HG03469 (cell line): ENCODE results near the gene ZEB2.
A peak's percentile ranks its signal among the peaks of the same experiment; 100 is the strongest.

Source experiments
- ATAC-seq: cut with Tn5 transposase; IDR thresholded peaks from one replicate; pipeline ENCODE4 v1.9.1; 2021; ENCODE audit warnings: mild to moderate bottlenecking, moderate library complexity, moderate number of reproducible peaks; ENCODE audit not compliant: unreplicated experiment

Gene ZEB2

DNA sequence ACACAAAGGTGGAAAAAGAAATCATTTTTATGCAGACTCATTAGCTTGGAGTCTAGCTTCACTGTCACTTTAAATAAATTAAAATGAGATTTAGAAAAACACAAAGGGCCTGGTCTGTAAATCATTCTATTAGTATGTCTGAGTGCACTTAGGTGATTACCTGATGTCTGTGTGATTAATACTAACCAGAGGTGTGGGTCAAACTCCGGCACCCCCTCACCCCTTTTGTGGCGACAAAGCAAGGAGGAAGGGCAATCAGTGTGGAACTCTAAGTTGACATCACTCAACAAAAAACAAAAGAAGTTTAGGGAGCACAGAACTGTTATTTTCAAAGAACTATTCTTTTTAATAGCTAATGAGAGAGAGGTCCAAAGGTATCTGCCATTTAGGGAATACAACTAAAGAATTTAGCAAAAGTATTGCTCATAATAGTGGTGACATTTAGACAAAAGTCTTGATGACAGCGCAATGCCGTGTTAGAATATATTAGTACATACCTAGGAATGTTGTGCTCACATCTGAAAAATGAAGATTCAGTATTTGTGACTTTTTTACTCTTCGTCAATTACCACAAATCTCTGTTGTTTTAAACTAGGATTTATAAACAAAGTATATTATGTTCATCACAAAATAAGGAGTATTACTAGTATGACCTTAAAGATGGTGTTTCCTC is 66.3 kb downstream of the ZEB2 start:
- no peak for ATAC-seq

DNA sequence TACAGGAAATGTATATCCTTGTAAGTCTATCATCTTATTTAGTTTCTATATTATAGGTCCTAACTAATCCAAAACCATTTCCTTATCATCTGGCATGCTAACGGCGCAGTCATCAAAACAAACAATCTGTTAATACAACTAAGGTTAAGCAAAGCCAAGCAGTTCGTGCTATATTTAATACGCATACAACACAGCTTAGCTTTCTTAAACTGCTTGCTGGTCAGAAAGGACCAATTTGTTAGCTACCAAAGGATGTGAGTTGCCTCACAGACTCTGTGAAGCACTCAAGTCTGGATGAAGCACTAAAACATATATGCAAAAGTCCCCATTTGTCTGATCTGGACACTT is 67.0 kb downstream of the ZEB2 start:
- no peak for ATAC-seq

DNA sequence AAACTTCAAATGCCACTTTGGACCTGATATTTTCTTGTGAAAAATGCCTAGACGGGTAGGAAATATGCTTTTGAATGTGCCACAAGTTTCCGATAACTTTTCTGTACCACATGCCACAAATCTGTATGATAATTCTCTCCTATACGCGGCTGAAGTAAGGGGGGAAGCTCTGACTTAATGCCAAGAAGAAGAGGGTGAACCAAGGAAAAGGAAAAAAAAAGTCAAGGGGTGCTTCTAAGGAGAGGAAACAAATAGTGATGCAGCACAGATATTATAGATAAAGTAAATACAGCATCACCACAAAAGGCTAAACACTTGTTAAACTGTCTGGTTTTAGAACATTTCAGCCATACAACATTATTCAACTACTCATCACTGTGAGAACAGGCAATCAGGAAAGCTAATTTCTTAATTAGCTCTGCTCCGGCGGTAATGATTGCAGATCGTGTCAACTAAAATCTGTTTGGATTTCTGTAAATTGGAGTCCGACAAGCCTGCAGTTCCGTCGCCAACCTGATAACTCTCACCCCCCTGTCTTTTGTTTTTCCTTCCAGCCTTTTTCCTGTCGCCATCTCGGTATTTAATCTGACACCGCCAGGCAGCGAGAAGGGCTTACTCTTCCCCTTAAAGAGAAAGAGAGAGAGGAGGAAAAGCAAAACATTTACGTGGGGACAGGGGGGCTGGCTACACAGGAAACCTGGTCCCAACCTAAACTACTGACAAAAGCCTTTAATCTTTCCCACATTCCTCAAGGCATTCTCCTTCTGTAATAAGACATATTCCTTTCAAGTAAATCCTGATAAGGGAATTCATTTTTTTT is 67.5 kb downstream of the ZEB2 start:
- ATAC-seq, result no peak

DNA sequence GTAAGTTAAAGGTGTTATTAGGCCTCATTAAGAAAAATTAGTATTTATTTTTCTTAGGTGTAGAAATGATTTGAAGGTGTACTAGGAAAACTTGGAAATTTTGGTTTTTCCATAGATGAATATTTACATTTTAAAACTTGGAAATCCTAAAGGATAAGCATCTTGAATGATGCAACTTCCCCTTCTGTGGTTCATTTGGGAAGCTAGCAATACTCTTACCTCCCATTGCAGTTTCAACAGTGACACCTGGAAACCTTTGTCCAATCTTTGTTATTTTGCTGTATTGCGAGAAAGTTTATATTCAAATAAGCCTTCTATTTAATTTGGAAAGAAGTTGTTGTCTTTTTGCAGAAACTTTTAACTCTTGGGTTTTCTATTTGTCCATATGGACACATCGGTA is 68.5 kb downstream of the ZEB2 start:
- no peak for ATAC-seq

DNA sequence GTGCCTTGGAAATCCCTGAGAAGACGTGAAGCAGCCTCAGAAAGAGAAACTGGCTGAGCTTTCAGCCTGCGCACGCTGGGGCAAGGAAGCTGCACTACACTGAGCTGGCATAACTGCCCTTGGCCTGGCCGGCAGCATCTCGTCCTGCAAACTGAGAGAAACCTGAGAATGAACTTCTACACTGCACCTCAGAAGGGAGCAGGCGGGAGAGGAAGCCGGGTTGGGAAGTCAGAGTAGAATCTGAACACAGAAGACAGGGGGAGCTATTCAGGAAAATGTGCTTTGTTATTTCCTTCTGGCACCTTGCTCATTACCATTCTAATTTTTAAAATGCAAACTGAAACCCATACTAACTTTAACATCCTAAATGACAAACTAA is 70.9 kb downstream of the ZEB2 start:
- no peak for ATAC-seq

DNA sequence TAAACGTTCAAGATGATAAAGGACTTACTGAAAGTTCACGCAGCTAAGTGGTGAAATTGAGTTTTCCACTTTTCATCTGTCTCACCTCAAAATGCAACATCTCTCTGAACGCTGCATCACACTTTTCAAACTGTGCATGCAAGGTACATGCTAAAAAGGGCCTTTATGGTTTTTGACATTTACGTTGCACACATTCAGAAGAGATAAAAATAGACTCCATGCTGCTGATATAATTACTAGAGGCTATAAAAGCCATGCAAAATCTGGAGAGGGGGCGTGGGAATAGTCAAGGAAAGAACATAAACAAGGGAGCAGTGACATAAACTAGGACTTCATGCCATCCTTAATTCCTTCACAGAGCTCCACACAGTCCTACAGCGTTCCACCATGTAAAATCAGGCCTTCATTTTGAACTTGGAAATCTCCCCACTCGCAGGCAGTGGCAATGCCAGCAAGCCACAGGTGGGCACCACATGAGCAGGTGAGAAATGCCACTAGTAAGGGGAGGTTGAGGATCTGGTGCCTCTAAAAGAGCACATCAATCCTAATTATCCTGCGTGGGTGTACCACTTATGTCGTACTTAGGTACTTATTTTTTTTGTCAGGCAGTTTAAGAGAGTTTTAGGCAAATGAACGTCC is 71.4 kb downstream of the ZEB2 start:
- no peak for ATAC-seq

DNA sequence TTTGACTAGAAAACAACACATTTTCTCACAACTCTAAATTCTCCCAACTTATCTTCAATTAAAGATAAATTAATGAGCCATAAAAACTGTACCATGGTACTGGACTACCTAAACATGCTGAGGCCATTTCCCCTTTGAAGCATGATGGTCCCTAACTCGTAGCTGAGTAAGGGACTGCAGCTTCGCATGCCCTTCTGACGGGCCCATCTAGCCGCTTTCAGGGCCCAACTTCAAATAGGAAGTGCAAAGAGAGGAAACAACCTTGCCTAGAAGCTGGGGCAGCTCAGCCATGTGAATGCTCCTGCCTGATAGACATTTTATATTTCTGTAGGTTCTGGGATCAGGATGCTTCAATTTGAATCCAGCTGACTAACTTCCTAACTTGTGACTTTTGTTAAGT is 72.4 kb downstream of the ZEB2 start:
- no peak for ATAC-seq

DNA sequence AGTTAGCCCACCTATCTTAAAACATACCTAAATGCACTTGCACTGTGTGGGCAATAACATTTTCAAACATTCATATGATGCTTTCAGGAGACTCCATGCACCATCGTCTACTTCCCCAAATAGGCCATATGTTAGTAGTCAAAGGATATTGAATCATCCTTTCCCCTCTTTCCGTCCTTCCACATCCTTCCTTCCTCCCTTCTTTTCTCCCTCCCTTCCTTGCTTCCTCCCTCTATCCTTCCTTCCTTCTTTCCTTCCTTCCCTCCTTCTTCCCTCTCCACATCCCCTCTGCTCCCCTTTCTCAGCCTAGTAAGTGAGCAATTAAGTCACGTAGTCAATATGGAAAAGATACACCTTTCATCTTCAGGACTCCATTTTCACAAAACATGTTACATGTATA is 73.8 kb downstream of the ZEB2 start:
- ATAC-seq, result no peak

DNA sequence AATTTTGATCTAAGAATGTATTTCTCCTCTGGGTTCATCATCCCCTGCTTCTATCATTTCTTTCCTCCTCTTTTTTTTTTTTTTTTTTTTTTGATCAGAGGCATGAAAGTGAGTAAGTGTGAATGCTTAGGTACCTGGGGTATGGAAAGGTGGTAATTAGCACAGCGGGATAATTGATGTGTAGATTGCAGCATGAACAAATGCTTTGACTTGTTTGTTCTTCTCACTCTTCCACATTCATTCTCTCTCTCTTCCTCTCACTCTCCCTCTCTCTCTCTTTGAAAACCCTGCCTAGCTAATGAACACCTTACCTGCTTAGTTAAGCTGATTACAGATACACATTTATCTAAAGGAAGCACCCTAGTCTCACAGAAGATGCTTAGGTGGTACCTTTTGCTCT is 74.7 kb downstream of the ZEB2 start:
- ATAC-seq, result no peak

DNA sequence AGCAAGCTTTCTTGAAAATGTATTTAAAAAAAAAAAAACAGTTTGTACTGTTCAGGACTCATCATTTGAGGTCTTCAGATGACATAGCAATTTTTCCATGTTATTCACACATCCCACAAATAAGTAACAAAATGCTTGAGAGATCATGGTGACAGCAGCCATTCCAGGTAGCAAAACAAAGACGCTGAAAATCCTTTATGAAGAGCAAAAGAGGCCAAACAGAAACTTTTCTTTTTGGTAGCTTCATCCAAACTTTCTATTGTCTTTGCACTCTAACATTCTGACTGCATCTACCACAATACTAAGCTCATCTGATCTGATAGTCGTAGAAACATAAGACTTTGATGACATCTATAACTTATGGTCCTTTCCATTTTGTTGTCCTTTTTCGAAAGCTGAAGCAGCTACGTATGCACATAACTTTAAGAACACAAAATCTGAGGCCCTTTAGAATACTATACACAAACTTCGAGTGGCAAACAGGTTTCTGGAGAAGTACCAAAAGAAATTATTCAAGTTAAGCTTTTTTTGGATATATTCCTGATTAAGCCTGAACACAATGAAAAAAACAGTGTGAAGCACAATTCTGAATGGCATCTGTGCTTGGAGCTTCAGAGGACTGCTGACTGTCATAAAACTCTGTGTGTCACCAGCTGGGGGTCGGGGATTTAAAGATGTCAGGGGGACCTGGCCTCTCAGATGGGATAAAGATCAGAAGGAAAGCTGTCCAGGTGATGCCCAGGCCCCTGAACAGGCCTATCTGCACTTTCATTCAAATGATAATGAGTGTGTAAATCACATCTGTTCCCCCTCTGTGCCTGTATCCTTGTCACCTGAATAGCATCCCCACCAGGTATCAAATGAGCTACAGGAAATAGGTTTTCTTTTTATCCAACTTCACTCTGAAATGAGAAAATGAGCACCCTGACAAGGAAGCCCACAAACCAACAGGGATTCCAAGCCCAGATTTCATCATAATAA is 75.8 kb downstream of the ZEB2 start:
- no peak for ATAC-seq

DNA sequence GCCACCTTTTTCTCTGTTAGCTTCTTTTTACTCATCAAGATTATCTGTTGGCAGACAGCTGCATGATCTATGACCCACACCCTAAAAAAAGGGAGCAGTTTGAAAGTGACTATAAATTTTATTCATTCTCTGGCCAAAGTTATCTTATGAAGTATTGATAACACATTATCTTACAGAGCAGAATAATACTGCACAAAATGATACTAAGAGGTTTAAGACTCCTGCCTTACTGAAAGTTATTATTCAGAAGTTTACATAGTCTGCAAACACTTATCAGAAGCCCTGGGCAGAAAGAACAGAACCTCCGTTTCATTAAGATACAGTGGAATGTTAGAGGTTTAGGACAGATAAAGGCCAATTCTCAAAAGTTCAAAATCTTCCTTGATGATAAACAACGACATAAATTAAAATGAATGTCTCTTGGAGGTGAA is 78.2 kb downstream of the ZEB2 start:
- ATAC-seq, result no peak

DNA sequence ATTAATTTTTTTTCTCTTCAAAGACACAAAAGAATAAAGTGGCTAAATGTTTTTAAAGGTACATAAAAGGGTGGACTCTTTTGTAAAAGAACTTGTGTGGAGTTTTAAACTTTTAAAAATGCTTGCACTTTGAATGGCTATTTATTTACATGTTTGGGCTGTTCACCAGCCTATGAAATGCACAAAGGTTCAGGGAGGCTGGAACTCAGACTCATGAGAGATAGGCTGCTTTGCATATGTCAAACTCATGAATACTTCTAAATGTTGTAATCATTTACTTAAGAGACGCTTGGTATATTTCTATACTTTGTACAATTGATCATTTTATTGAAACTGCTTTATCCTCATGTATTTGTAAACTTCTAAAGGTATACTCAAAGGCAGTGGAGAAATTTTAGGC is 79.9 kb downstream of the ZEB2 start:
- ATAC-seq, result no peak

DNA sequence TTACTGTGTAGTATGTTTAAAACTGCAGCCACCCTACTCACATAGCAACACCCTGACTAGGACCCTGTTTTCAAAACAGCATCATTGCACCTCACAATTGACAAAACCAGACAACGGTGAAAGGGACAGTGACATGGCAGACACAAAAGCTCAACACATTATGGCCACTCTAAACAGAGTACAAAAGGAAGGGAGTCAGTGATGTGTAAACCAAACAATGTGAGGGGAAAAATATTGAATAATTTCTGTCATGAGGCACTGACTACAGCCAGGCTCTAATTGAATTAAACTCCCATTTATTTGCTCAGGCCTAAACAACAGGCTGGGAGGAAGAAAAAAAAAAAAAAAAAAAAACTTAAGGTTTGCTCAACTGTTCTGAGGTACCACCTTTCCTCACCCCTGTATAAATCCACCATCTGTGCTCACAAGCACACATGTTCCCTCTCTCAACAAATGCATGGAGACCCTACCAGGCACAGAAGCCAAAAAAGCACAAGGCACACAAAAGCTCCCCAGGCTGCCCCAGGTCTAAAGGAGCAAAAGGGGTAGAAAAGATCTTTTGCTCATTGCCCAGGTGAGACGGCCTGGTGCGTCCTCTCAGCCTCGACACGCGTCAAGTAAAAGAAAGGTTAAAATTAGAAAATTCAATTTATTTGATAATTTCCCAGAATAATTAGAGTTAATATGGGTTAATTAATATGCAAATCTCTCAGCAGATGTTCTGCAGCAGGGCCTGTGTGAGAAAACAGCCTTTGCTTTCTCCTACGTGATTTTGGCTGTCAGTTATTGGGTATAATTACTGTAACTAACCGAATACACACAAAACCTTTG is 80.9 kb downstream of the ZEB2 start:
- ATAC-seq, result no peak

DNA sequence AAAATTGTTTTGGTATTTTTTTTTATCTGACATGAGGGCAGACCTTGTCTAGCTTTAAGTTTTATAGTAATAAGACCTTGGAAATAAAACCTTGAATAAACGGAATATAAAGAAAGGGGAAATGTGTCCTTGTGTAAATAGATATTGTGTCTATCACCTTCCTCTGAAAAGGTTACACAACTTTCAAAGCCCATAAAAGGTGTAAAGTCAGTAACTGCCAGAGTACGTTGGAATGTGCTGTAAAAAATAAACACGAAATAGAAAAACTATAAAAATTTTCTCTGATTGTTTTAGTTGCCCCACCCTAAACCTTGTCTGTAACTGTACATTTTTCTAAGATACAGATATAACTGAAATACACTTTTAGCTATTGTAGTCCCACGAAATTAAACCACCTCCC is 82.3 kb downstream of the ZEB2 start:
- ATAC-seq, result no peak

DNA sequence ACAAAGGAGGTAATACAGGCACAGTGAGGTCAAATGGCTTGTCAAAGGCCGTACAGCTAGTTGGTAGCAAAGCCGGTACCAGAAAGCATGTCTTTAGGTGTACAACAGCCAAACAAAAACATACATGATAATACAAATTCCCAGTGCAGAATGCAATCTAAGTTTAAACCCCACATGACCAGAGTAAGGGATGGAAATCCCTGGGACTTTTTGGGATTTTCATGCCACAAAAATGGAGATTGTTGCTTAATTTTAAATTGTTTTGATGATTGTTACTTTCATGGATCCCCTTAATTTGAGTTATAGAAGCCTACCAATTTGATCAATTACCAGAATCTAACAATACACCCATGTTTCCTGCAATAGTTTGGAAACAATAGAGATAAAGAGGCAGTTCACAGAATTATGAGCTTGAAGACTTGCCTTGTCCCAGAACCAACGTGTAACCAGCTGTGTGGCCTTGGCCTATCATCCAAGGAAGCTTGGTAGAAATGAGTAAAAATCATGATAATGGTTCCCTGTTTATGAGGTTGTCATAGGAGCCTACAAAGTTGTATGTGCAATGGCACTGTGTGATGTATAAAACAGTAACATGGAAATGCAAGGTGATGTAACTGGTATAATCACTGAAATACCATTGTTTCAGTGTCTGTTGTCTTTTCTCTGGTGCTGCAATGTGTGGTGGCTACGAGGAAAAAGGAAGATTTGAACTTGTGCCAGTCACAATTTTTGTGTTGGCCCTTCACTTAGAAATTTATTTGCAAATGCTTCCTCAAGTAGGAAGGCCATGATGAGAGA is 85.3 kb downstream of the ZEB2 start:
- ATAC-seq, result no peak

DNA sequence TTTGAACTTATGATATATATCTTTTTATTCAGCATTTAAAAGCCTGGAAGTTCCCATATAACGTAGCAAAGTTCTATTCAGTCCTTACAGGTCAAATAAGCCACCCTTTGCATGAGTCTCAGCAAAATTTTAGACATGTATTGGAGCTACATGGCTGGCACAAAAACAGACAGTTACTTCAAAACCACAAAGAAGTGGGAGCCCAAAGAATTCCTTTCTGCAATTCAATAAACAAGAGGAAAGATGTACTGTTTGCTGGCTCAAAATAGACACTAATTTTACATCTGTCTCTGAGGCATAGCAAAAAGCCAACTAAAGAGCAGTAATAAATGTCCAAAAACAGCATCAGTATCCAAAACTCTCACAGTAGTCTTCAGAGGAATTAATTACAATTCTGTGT is 87.0 kb downstream of the ZEB2 start:
- no peak for ATAC-seq

DNA sequence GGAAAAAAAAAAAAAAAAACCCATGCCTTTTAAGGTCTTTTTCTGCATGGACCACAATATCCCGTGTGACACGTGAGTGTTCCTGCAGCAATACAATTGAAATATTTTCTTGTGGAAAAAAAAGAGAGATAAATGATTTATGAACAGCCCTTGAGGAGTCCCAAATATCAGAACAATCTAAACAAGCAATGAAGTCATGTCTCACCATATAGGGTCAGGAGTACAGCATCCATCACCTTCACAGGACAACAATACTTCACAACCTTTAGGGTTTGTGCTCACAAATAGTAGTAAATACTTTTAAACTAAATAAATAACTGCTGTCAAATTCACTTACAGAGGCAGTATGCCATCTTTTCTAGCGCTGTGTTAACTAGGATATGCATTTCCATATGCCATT is 87.9 kb downstream of the ZEB2 start:
- ATAC-seq, result no peak

DNA sequence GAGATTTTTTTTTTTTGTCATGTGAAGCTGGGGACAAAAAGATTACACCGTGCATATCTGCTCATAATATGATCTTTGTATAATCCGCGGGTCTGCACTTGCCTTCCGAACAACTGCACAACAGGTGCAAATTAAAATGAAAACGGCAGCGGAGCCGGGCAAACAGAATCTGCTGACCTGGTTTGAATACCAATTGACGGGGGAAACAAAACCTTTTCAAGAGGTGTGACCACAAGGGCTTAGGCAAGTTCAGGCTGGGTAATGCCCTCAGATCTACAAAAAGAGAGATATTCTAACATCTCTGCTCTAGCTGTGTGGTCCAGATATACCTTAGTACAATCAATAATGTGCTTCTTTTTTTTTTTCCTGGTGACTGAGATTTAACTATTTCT is 88.5 kb downstream of the ZEB2 start:
- no peak for ATAC-seq

DNA sequence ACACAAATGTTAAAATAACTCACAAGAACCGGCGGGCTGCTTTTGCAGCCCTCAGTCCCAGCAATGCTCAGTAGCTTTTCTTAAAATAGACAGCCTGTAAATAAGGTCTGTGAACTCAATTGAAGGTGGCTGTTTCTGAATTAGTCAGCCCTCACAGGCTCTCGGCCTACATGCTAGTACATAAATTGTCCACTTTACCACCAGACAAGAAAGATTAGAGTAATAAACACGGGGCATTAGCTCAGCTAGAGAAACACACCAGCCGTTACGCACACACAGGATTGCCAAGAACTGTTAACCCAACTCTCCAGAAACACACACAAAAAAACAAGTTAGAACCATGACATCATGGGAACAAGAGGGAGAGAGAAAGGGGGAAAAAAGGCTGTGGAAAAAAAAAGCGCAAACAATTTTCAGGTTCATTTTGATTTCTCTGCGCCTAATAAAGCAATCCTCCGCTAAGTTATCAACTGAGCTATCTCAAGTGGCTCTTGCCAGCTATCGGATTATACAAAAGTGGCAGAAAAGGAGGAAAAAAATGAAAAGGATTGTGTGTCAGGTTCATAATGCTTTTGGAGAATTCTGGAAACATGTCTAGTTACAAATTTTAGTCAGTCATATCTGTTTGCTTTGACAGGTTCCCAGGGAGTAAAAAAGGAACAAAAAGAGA is 89.1 kb downstream of the ZEB2 start:
- peak; percentile 93 for ATAC-seq
